Effector memory CD8-positive, alpha-beta T cell (primary cell): Measurements from ENCODE around the gene DOCK6.

Experiments
- ATAC-seq: fragments of 150-1000 bp; cut with Tn5 transposase; replicated peaks from 2 replicates; pipeline ENCODE4 v1.10.0; 2021; ENCODE audit warnings: mild to moderate bottlenecking, moderate library complexity
- DNase-seq, 3 experiments: peaks; one replicate each; pipeline ENCODE4 v3.0.0; 2021
- H3K27ac Mint-ChIP-seq, 2 donors: one replicate each; pipeline ENCODE4 v1.8.0; 2022; ENCODE audit warnings: mild to moderate bottlenecking in 2 of 2, mixed read lengths in 2 of 2, moderate library complexity in 2 of 2
- H3K27me3 Mint-ChIP-seq, 2 donors: one replicate each; pipeline ENCODE4 v1.8.0; 2022; ENCODE audit warnings: mixed read lengths in 2 of 2
- H3K36me3 Mint-ChIP-seq: one replicate; pipeline ENCODE4 v1.8.0; 2022; ENCODE audit warnings: mild to moderate bottlenecking, moderate library complexity, mixed read lengths; ENCODE audit not compliant: insufficient read depth
- H3K4me1 Mint-ChIP-seq, 2 donors: one replicate each; pipeline ENCODE4 v1.8.0; 2022; ENCODE audit warnings: low read depth in 2 of 2, mixed read lengths in 2 of 2
- H3K4me3 Mint-ChIP-seq, 2 donors: one replicate each; pipeline ENCODE4 v1.8.0; 2022; ENCODE audit warnings: mild to moderate bottlenecking in 2 of 2, mixed read lengths in 2 of 2, moderate library complexity in 2 of 2
- H3K9me3 Mint-ChIP-seq, 2 donors: one replicate each; pipeline ENCODE4 v1.8.0; 2022; ENCODE audit warnings: mixed read lengths in 2 of 2

DOCK6 gene

DNA sequence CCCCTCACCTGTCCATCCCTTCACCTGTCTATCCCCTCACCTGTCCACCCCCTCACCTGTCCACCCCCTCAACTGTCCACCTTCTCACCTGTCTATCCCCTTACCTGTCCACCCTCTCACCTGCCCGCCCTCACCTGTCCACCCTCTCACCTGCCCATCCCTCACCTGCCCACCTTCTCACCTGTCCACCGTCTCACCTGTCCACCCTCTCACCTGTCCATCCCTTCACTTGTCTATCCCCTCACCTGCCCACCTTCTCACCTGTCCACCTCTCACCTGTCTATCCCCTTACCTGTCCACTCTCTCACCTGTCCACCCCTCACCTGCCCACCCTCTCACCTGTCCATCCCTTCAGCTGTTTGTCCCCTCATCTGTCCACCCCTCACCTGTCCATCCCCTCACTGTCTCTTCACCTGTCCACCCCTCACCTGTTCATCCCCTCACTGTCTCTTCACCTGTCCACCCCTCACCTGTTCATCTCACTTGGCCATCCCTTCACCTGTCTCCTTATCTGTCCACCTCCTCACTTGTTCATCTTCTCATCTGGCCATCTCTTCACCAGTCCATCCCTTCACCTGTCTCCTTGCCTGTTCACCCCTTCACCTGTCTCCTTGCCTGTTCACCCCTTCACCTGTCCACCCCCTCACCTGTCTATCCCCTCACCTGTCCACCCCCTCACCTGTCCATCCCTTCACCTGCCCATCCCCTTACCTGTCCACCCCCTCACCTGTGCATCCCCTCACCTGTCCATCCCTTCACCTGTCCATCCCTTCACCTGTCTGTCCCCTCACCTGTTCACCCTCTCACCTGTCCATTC lies 52.3 kb downstream of the DOCK6 start:
- H3K27ac Mint-ChIP-seq = peak overlapping the region in 1 of 2 donors; percentile 6
- ATAC-seq = no peak
- H3K27me3 Mint-ChIP-seq = peaks cover 0 to 6% of the 10 kb centered on the region in 2 donors
- H3K4me3 Mint-ChIP-seq = no peak overlapping the region
- no peak for DNase-seq
- H3K9me3 Mint-ChIP-seq = no peaks in the 10 kb centered on the region
- H3K4me1 Mint-ChIP-seq = no peaks in the 10 kb centered on the region
- H3K36me3 Mint-ChIP-seq = peaks cover 6% of the 10 kb centered on the region

DNA sequence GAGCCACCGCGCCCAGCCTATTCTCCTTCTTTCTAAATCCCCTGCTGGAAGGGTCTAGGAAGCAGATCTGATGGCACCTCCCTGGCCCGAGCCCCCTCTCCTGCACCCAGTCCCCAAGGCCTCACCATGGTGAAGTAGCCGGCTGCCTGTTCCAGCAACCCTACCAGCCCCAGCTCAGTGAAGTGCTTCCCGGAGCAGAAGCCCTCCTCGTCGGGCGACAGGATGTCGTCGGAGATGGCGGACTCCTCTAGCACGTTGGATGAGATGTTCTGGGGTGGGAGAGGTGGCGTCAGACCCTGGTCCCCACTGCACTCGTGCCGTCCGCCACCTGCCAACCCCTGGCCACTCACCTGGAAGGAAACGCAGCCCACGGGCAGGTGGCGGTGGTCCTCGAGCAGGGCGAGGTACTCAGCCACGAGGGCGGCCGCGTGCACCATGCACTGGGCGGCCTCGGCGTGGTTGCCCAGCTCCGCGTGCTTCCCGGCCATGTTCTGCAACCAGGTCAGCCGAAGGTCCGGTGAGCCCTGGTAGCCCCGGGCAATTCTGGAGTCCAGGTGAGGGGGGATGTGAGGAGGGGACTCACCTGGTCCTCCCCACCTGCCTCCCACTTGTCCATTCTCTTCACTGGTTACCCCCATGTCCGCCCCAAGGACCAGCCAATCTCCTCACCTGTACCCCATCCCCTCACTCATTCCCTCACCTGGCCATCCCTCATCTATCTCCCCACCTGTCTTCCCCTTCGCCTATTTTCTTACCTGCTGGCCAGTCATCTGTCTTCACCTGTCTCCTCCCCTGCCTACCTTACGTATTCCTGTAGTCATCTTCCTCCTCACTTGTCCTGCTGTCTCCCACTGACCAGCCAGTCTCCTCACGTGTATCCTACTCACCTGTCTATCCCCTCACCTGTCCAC lies 53.5 kb downstream of the DOCK6 start:
- H3K4me1 Mint-ChIP-seq = peaks cover 0 to 5% of the 10 kb centered on the region in 2 donors
- no peak for ATAC-seq
- no peaks in the 10 kb centered on the region for H3K9me3 Mint-ChIP-seq
- peaks cover 6 to 9% of the 10 kb centered on the region in 2 donors for H3K27me3 Mint-ChIP-seq
- H3K4me3 Mint-ChIP-seq = no peak overlapping the region
- no peak for DNase-seq
- H3K27ac Mint-ChIP-seq = no peak overlapping the region
- peaks cover 6% of the 10 kb centered on the region for H3K36me3 Mint-ChIP-seq

DNA sequence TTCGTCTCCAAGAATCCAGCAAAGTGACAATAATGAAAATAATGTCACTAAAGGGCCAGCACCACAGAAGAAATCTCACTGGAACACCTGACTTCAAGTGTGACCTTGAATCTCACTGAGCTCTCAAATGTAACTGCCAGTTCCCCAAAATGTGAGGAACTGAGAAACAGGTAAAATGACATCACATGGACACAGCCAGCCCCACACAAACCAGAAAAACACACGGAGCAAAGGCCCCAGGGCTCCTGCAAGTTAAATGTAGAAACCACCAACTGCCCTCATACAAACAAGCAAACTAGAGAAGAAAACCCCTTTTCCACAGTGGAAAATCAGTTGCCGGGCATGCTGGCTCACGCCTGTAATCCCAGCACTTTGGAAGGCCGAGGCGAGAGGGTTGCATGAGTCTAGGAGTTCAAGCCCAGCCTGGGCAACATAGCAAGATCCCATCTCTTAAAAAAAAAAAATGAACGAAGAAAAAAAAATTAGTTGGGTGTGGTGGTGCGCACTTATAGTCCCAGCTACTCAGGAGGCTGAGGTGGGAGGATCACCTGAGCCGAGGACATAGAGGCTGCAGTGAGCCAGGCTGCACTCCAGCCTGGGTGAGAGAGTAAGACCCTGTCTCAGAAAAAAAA lies 56.3 kb downstream of the DOCK6 start:
- Mint-ChIP-seq H3K27ac (peak overlapping the region in 1 of 2 donors; percentile 71), H3K9me3 (no peaks in the 10 kb centered on the region), H3K4me3 (no peak overlapping the region), H3K4me1 (peaks cover 0 to 5% of the 10 kb centered on the region in 2 donors), H3K27me3 (peaks cover 6 to 21% of the 10 kb centered on the region in 2 donors), H3K36me3 (peaks cover 6% of the 10 kb centered on the region)
- no peak for ATAC-seq
- no peak for DNase-seq

DNA sequence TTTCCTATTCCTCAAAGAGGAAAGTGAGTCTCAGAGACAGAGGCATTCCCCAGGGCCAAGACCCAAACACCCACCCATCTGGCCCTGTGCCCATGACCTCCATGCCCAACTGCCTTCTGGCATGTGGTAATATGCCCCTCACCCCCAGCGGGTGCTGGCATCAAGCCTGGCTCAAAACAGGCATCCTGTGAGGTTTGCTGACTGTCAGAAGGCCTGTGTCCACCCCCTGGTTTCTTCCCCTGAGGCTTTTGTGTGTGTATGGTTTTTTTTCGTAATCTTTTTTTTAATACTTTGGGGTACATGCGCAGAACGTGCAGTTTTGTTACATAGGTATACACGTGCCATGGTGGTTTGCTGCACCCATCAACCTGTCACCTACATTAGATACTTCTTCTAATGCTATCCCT lies 57.4 kb downstream of the DOCK6 start:
- Mint-ChIP-seq H3K27me3 (peaks cover 6 to 21% of the 10 kb centered on the region in 2 donors), H3K4me1 (peaks cover 0 to 5% of the 10 kb centered on the region in 2 donors), H3K9me3 (no peaks in the 10 kb centered on the region), H3K36me3 (peaks cover under 1% of the 10 kb centered on the region), H3K27ac (no peak overlapping the region), H3K4me3 (no peak overlapping the region)
- no peak for ATAC-seq
- DNase-seq = no peak

DNA sequence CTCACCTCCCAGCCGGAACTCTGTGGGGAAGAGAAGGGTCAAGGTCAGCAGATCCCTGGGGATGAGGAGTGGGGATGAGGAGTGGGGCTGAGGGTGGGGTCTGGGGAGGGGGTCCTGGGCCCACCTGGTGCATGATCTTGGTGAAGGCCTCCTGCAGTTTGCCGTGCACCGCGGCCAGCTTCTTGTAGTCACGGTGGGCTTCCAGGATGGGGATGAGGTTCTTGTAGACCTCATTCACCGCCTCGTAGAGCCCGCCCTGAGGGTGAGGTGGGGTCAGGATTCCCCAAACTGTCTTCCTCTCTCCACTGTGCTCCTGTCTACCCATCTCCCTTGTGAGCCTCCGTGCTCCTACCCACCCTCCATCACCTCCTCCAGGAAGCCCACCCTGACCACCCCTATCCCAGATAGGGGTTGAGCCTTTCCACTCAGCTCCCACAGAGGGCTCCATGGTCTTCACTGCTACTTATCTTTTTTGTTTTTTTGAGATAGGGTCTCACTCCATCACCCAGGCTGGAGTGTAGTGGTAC lies 58.2 kb downstream of the DOCK6 start:
- Mint-ChIP-seq H3K4me1 (peaks cover 0 to 5% of the 10 kb centered on the region in 2 donors), H3K27ac (no peak overlapping the region), H3K9me3 (no peaks in the 10 kb centered on the region)

DNA sequence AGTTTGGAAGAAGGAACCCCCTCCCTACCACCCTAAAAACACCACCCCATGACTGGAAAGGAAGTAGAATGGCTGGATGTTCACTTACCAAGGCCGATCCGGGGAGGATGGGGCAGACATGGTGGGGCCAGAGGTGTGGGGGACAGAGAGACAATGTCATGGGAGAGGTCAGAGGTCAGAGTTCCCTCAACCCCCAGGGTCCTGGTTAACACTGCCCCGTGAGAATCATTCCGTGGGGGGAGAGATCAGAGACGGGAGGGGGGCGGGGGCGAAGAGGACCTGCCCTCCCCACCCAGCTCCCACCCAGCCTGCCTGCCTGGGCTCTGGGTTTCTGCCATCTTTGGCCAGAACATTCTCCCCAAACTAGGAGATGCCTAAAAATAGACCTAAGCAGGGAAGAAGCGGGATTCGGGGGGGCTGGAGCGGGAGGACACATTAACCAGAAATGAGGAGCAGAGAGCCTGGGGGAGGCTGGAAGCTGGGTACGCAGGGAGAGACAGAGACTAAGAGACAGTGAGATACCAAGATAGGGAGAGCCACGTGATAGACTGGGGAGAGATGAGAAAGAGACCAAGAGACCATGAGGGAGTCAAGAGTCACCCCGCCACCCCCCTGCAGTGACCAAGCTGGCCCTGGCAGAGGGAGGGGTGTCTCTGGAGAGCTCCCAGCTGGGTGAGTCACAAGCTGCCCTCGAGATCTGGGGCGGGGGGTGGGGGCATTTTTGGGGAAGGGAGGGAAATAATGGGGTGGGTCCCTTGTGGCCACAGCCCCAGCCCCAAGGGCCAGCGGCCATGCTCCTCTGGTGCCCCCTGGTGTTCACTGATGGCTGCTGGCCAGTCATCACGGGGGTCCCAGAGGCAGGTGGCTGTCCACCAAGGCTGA lies 58.9 kb downstream of the DOCK6 start:
- Mint-ChIP-seq H3K27ac (no peak overlapping the region), H3K4me3 (no peak overlapping the region), H3K4me1 (peaks cover 0 to 5% of the 10 kb centered on the region in 2 donors), H3K27me3 (peaks cover 6 to 21% of the 10 kb centered on the region in 2 donors), H3K9me3 (no peaks in the 10 kb centered on the region), H3K36me3 (no peaks in the 10 kb centered on the region)
- ATAC-seq (peak; percentile 16), DNase-seq (peak in 1 of 3 experiments; percentile 18)

More for the DNA sequence above, 58.2 kb downstream of the DOCK6 start:
- no peak for ATAC-seq
- Mint-ChIP-seq H3K36me3 (no peaks in the 10 kb centered on the region), H3K4me3 (no peak overlapping the region), H3K27me3 (peaks cover 6 to 21% of the 10 kb centered on the region in 2 donors)
- no peak for DNase-seq

DNA sequence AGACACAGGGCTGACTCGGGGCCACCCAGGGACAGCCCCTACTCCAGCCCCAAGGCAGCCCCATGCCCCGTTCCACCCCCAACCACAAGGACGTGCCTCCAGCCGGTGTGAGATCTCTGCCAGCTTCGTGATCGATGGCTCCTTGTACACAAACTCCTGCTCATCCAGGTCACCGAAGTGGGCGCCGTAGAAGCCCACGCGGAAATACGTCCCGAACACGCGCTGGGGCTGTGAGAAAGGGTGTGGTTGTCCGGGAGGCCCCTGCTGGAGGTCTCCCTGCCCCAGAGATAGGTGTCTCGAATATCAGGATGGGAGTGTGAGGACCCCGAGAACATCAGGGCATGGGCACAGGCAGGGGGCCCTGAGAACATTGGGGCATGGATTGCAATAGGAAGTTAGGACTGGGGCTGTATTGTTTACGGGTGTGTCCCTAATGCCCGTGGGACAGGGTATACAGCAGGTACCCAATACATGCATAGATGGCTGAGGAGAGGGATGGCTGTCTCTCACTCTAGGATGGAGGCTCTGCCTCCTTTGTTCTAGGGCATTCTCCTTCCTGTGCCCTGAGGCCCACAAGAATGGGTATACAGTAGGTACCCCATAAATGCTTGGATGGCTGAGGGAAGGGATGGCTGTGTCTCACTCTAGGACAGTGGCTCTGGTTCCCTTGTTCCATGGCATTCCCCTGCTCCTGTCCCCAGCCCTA lies 59.7 kb downstream of the DOCK6 start:
- Mint-ChIP-seq H3K27me3 (peaks cover 6 to 21% of the 10 kb centered on the region in 2 donors), H3K36me3 (no peaks in the 10 kb centered on the region), H3K4me1 (peaks cover 0 to 5% of the 10 kb centered on the region in 2 donors), H3K27ac (no peak overlapping the region), H3K9me3 (no peaks in the 10 kb centered on the region), H3K4me3 (no peak overlapping the region)
- no peak for DNase-seq
- no peak for ATAC-seq

DNA sequence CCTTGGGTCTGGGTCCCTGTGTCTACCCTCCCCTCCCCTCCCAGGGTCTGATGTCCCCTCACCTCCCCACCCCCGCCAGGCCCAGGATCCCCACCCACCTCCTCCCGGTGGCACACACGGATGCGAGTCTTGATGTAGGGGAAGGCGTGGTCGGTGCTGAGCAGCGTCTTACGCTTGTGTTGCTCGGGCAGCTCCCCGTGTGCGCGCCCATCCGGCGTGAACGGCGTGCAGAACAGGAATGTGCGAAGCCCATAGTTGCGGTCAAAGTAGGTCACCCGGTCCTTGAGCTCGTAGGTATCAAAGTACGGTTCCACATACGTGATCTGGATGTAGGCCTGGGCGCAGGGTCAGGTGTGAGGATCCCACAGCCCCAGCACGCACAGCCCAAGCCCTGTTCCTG lies 60.5 kb downstream of the DOCK6 start:
- peaks cover 6 to 23% of the 10 kb centered on the region in 2 donors for H3K27me3 Mint-ChIP-seq
- ATAC-seq (no peak), DNase-seq (no peak)
- H3K36me3 Mint-ChIP-seq = no peaks in the 10 kb centered on the region
- no peak overlapping the region for H3K4me3 Mint-ChIP-seq
- H3K9me3 Mint-ChIP-seq = no peaks in the 10 kb centered on the region
- H3K4me1 Mint-ChIP-seq = peaks cover 0 to 5% of the 10 kb centered on the region in 2 donors
- H3K27ac Mint-ChIP-seq = no peak overlapping the region

DNA sequence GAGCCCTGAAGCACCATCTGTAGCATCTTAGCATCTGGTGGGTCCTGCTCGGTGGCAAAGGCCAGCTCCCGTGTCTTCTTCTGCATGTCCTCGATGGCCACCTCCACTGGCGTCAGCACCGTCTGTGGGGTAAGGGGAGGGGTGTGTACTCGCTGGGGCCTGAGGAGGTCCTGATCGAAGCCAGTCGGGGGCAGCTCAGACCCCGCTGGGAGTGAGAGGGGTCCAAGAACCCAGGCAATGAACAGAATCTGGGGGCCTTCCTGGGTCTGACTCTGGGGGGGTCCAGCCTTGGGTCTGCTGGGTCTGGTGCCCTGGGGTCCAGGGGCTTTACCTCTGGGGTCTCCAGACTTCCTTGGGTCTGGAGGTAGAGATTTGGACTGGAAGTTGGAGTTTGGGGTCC lies 61.4 kb downstream of the DOCK6 start:
- H3K27ac Mint-ChIP-seq = no peak overlapping the region
- H3K27me3 Mint-ChIP-seq = peaks cover 4 to 32% of the 10 kb centered on the region in 2 donors
- H3K4me3 Mint-ChIP-seq = no peak overlapping the region
- peaks cover 4 to 5% of the 10 kb centered on the region in 2 donors for H3K4me1 Mint-ChIP-seq
- no peaks in the 10 kb centered on the region for H3K9me3 Mint-ChIP-seq
- ATAC-seq = no peak
- H3K36me3 Mint-ChIP-seq = no peaks in the 10 kb centered on the region
- DNase-seq = no peak

DNA sequence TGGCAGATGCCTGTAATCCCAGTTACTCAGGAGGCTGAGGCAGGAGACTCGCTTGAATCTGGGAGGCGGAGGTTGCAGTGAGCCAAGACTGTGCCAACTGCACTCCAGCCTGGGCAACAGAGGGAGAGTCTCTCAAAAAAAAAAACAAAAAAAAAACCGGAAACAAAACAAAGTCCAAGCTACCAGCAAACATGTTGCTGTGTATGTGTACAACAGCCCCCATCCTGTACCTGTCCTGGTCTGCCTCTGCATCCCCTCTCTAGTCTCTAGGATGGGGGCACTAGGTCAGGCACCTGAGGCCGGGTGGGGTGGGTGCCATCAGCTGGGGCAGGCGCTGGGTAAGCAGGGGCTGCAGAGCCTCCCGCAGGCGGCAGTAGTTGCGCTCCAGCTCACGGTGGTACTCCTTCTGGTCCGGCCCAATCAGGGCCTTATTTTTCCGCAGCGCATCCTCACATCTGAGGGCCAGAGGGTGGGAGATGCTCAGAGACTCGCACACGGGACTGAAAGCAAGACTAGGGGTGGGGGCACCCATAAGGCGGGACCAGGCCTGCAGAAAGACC lies 62.2 kb downstream of the DOCK6 start:
- H3K9me3 Mint-ChIP-seq = no peaks in the 10 kb centered on the region
- H3K27ac Mint-ChIP-seq = no peak overlapping the region
- DNase-seq (no peak), ATAC-seq (no peak)
- peaks cover 6 to 33% of the 10 kb centered on the region in 2 donors for H3K27me3 Mint-ChIP-seq
- H3K36me3 Mint-ChIP-seq = no peaks in the 10 kb centered on the region
- H3K4me1 Mint-ChIP-seq = peaks cover 4 to 5% of the 10 kb centered on the region in 2 donors
- H3K4me3 Mint-ChIP-seq = no peak overlapping the region

DNA sequence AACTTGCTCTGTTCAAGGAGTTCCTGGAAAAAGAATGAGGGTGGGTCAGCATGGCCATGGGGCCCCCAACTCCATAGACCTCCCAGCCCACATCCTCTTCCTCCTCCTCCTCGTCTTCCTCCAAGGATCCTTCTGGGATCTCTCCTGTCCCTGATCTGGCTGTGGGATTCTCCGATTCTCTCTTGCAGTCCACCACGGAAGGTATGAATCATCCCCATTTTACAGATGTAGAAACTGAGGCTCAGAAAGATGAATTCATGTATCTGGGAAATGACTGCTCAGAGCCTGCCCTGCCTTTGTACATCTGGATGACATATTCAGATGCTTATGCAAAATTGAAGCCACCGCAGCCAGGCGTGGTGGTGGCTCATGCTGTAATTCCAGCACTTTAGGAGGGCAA lies 62.8 kb downstream of the DOCK6 start:
- no peaks in the 10 kb centered on the region for H3K9me3 Mint-ChIP-seq
- peaks cover 6 to 31% of the 10 kb centered on the region in 2 donors for H3K27me3 Mint-ChIP-seq
- ATAC-seq = no peak
- no peaks in the 10 kb centered on the region for H3K36me3 Mint-ChIP-seq
- peaks cover 4% of the 10 kb centered on the region in 2 donors for H3K4me1 Mint-ChIP-seq
- H3K27ac Mint-ChIP-seq = no peak overlapping the region
- DNase-seq = no peak
- H3K4me3 Mint-ChIP-seq = no peak overlapping the region
